Liver (tissue), 9 donors: Measurements from ENCODE around the gene VTCN1. TPM values are rescaled to one million over a fixed set of nuclear protein-coding genes. Genes with fewer than 3 reads are reported as not detected.

Experiments
- DNase-seq: peaks from one replicate; pipeline ENCODE4 v3.0.0-alpha.2; 2017; ENCODE audit warnings: low spot score
- H3K27ac ChIP-seq, 2 donors: one replicate each; pipeline ENCODE4 v1.7.0; 2013; ENCODE audit warnings: inconsistent platforms in 2 of 2, low read length in 2 of 2, control low read depth in 1 of 2, low read depth in 1 of 2, mild to moderate bottlenecking in 1 of 2
- H3K27me3 ChIP-seq, 4 donors: one replicate each; pipeline versions ENCODE4 v1.6.1 to v1.7.0; 2013; ENCODE audit warnings: low read length in 3 of 4, inconsistent platforms in 1 of 4, mild to moderate bottlenecking in 1 of 4, moderate library complexity in 1 of 4; ENCODE audit not compliant: control insufficient read depth in 4 of 4, insufficient read depth in 4 of 4
- H3K36me3 ChIP-seq, 4 donors: one replicate each; pipeline versions ENCODE4 v1.6.1 to v1.7.0; 2013; ENCODE audit warnings: low read length in 3 of 4, mild to moderate bottlenecking in 3 of 4, low read depth in 1 of 4, moderate library complexity in 1 of 4; ENCODE audit not compliant: control insufficient read depth in 4 of 4, insufficient read depth in 3 of 4
- H3K4me1 ChIP-seq, 4 donors: one replicate each; pipeline versions ENCODE4 v1.6.1 to v1.7.0; 2013; ENCODE audit warnings: low read length in 3 of 4, mild to moderate bottlenecking in 3 of 4, moderate library complexity in 1 of 4; ENCODE audit not compliant: control insufficient read depth in 4 of 4, insufficient read depth in 4 of 4
- H3K4me3 ChIP-seq, 3 donors: one replicate each; pipeline versions ENCODE4 v1.6.1 to v1.7.0; 2013; ENCODE audit warnings: low read length in 3 of 3, control low read depth in 1 of 3, low read depth in 1 of 3, mild to moderate bottlenecking in 1 of 3
- H3K9ac ChIP-seq, 2 donors: one replicate each; pipeline ENCODE4 v1.7.0; 2013; ENCODE audit warnings: low read length in 2 of 2, mild to moderate bottlenecking in 2 of 2, moderate library complexity in 2 of 2, control low read depth in 1 of 2, low read depth in 1 of 2
- H3K9me3 ChIP-seq, 4 donors: one replicate each; pipeline versions ENCODE4 v1.6.1 to v1.7.0; 2013; ENCODE audit warnings: low read length in 3 of 4; ENCODE audit not compliant: control insufficient read depth in 4 of 4
- EGR1 ChIP-seq, 2 donors: IDR thresholded peaks; 2 replicates each; pipeline ENCODE4 v1.6.1; 2016 to 2018; ENCODE audit warnings: antibody characterized with exemption in 2 of 2, low read depth in 2 of 2
- FOXA1 ChIP-seq: IDR thresholded peaks from 2 replicates; pipeline ENCODE4 v1.6.1; 2016; ENCODE audit warnings: antibody characterized with exemption
- HNF4A ChIP-seq, 2 donors: conservative IDR thresholded peaks; 2 replicates each; pipeline ENCODE4 v1.6.1; 2016; ENCODE audit warnings: antibody characterized with exemption in 2 of 2, mild to moderate bottlenecking in 2 of 2
- HNF4G ChIP-seq: IDR thresholded peaks from 2 replicates; pipeline ENCODE4 v1.6.1; 2016; ENCODE audit warnings: antibody characterized with exemption
- JUND ChIP-seq, 2 donors: IDR thresholded peaks; 2 replicates each; pipeline ENCODE4 v1.6.1; 2016; ENCODE audit warnings: antibody characterized with exemption in 2 of 2
- RAD21 ChIP-seq, 2 donors: IDR thresholded peaks; 2 replicates each; pipeline ENCODE4 v1.6.1; 2016; ENCODE audit warnings: antibody characterized with exemption in 2 of 2, mild to moderate bottlenecking in 2 of 2
- SP1 ChIP-seq: IDR thresholded peaks from 2 replicates; pipeline ENCODE4 v1.6.1; 2018; ENCODE audit warnings: antibody characterized with exemption, mild to moderate bottlenecking
- TAF1 ChIP-seq: conservative IDR thresholded peaks from 2 replicates; pipeline ENCODE4 v1.6.1; 2016; ENCODE audit warnings: antibody characterized with exemption, mild to moderate bottlenecking
- YY1 ChIP-seq: IDR thresholded peaks from 2 replicates; pipeline ENCODE4 v1.6.1; 2016; ENCODE audit warnings: antibody characterized with exemption, mild to moderate bottlenecking
- WGBS: extraction: QIAGEN DNeasy Blood & Tissue Kit; methylation state at CpG from one replicate; pipeline ENCODE4 v1.1.7; 2013; 5-methylcytosine and 5-hydroxymethylcytosine counted together
- polyA plus RNA-seq, 2 donors: library from polyadenylated mRNA; stranded (reverse) in 1 of 2; unstranded in 1 of 2; fragments of 200-250 nt in 1 of 2; fragments of >200 nt in 1 of 2; fragmentation: Nextera tagmentation in 1 of 2; extraction: Ambion mirVana in 1 of 2; gene quantifications; one replicate each; pipeline versions ENCODE4 v1.2.1 to v1.2.3, GENCODE V29; 2013 to 2015
- total RNA-seq, 2 donors: library from RNA; depleted of rRNA; stranded (reverse); fragments of >200 nt; gene quantifications; one replicate each; pipeline ENCODE4 v1.2.3, GENCODE V29; 2014
- TF ChIP-seq, protein P1 (sequence below): IDR thresholded peaks from 2 replicates; pipeline ENCODE4 v1.6.1; 2016; ENCODE audit warnings: antibody characterized with exemption
- TF ChIP-seq, protein P2 (sequence below): IDR thresholded peaks from 2 replicates; pipeline ENCODE4 v1.6.1; 2016; ENCODE audit warnings: antibody characterized with exemption, mild to moderate bottlenecking
- TF ChIP-seq, protein P3 (sequence below): IDR thresholded peaks from 2 replicates; pipeline ENCODE4 v1.6.1; 2016; ENCODE audit warnings: antibody characterized with exemption
- TF ChIP-seq, protein P4 (sequence below): fragments of 150-350 bp; IDR thresholded peaks from 2 replicates; pipeline ENCODE4 v1.5.1; 2017; ENCODE audit warnings: improper control_type of control experiment, low read depth, low read length; ENCODE audit not compliant: missing input control
- TF ChIP-seq, protein P5 (sequence below): IDR thresholded peaks from 2 replicates; pipeline ENCODE4 v1.6.1; 2016; ENCODE audit warnings: antibody characterized with exemption
- donor health status: healthy.
- donor health status: healthy.
- donor health status: healthy.
- donor health status: healthy.
- donor health status: healthy.

The VTCN1 gene
- total and polyA plus RNA-seq, 4 donors, result 0.28 to 1.0 (median 0.45) TPM

DNA sequence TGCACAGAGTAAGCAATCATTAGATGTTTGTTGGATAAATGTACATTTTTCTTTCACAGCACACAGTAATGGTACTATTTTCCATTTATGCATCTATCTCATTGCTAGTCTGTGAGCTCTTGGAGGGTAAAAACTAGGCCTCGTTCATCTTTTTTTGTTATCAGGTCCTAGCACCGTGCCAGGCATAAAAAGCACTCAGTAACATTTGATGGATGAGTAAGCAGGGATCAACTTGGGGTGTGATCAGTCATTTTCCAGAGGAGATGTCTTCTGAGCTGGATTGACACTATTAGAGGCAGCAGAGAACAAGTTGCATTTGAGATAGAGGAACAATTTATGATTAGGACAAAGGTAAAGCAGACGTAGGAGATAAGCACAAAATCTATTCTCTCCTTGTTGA, 4.3 kb upstream of the VTCN1 start:
- Histone ChIP-seq H3K9me3 (no peaks in the 10 kb centered on the region), H3K27me3 (no peaks in the 10 kb centered on the region), H3K4me1 (no peaks in the 10 kb centered on the region), H3K27ac (no peak overlapping the region), H3K36me3 (no peaks in the 10 kb centered on the region), H3K9ac (no peak overlapping the region), H3K4me3 (no peak overlapping the region)
- 68% methylated on average over 3 of the region's 3 CpGs for WGBS
- TF ChIP-seq YY1 (no peak), HNF4G (no peak), RAD21 (IDR thresholded peaks at IDR 0.05) (no peak)
- TF ChIP-seq, protein P1, sequence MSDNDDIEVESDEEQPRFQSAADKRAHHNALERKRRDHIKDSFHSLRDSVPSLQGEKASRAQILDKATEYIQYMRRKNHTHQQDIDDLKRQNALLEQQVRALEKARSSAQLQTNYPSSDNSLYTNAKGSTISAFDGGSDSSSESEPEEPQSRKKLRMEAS, result no peak
- TF ChIP-seq, protein P2, sequence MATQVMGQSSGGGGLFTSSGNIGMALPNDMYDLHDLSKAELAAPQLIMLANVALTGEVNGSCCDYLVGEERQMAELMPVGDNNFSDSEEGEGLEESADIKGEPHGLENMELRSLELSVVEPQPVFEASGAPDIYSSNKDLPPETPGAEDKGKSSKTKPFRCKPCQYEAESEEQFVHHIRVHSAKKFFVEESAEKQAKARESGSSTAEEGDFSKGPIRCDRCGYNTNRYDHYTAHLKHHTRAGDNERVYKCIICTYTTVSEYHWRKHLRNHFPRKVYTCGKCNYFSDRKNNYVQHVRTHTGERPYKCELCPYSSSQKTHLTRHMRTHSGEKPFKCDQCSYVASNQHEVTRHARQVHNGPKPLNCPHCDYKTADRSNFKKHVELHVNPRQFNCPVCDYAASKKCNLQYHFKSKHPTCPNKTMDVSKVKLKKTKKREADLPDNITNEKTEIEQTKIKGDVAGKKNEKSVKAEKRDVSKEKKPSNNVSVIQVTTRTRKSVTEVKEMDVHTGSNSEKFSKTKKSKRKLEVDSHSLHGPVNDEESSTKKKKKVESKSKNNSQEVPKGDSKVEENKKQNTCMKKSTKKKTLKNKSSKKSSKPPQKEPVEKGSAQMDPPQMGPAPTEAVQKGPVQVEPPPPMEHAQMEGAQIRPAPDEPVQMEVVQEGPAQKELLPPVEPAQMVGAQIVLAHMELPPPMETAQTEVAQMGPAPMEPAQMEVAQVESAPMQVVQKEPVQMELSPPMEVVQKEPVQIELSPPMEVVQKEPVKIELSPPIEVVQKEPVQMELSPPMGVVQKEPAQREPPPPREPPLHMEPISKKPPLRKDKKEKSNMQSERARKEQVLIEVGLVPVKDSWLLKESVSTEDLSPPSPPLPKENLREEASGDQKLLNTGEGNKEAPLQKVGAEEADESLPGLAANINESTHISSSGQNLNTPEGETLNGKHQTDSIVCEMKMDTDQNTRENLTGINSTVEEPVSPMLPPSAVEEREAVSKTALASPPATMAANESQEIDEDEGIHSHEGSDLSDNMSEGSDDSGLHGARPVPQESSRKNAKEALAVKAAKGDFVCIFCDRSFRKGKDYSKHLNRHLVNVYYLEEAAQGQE, result no peak
- TF ChIP-seq, protein P3, sequence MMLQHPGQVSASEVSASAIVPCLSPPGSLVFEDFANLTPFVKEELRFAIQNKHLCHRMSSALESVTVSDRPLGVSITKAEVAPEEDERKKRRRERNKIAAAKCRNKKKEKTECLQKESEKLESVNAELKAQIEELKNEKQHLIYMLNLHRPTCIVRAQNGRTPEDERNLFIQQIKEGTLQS, result no peak
- no peak for DNase-seq

DNA sequence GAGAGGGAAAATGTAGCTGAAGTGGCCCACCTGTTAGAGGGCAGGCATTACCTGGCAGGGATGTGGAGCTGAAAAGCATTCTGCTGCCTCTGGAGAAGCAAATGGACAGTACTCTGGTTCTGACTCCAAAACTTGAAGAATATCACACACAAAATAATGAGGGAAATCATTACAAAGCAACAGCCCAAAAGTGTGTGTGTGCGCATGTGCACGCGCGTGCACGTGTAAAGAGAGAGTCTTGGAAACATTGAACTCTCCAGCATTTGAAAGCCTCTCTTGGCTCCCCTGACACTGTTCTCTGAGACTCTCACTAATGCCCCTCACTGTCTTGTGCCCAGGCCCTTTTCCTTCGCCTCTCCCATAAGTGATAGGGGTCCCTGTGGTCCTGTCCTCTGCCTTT, 2.3 kb upstream of the VTCN1 start:
- Histone ChIP-seq H3K4me1 (no peaks in the 10 kb centered on the region), H3K9me3 (no peaks in the 10 kb centered on the region), H3K27me3 (no peaks in the 10 kb centered on the region), H3K9ac (no peak overlapping the region), H3K36me3 (no peaks in the 10 kb centered on the region), H3K27ac (no peak overlapping the region), H3K4me3 (no peak overlapping the region)
- no peak for TF ChIP-seq RAD21 (IDR thresholded peaks at IDR 0.05)
- TF ChIP-seq HNF4A (conservative IDR thresholded peaks at IDR 0.05), result no peak
- no peak for TF ChIP-seq YY1
- TF ChIP-seq, protein P2, result no peak
- no peak for TF ChIP-seq FOXA1
- TF ChIP-seq EGR1 (IDR thresholded peaks at IDR 0.05; ENCODE audit: low read depth in 2 of 2), result no peak
- TF ChIP-seq, protein P3, result no peak
- TF ChIP-seq TAF1, result no peak
- TF ChIP-seq, protein P4, sequence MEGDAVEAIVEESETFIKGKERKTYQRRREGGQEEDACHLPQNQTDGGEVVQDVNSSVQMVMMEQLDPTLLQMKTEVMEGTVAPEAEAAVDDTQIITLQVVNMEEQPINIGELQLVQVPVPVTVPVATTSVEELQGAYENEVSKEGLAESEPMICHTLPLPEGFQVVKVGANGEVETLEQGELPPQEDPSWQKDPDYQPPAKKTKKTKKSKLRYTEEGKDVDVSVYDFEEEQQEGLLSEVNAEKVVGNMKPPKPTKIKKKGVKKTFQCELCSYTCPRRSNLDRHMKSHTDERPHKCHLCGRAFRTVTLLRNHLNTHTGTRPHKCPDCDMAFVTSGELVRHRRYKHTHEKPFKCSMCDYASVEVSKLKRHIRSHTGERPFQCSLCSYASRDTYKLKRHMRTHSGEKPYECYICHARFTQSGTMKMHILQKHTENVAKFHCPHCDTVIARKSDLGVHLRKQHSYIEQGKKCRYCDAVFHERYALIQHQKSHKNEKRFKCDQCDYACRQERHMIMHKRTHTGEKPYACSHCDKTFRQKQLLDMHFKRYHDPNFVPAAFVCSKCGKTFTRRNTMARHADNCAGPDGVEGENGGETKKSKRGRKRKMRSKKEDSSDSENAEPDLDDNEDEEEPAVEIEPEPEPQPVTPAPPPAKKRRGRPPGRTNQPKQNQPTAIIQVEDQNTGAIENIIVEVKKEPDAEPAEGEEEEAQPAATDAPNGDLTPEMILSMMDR, result no peak
- TF ChIP-seq, protein P1, result no peak
- TF ChIP-seq JUND (IDR thresholded peaks at IDR 0.05), result no peak
- TF ChIP-seq, protein P5, sequence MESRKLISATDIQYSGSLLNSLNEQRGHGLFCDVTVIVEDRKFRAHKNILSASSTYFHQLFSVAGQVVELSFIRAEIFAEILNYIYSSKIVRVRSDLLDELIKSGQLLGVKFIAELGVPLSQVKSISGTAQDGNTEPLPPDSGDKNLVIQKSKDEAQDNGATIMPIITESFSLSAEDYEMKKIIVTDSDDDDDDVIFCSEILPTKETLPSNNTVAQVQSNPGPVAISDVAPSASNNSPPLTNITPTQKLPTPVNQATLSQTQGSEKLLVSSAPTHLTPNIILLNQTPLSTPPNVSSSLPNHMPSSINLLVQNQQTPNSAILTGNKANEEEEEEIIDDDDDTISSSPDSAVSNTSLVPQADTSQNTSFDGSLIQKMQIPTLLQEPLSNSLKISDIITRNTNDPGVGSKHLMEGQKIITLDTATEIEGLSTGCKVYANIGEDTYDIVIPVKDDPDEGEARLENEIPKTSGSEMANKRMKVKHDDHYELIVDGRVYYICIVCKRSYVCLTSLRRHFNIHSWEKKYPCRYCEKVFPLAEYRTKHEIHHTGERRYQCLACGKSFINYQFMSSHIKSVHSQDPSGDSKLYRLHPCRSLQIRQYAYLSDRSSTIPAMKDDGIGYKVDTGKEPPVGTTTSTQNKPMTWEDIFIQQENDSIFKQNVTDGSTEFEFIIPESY, result no peak
- no peak for TF ChIP-seq SP1
- 94% methylated on average over 6 of the region's 6 CpGs for WGBS
- no peak for DNase-seq
